Measurements from ENCODE around the gene ATXN1. TPM values are rescaled to one million over a fixed set of nuclear protein-coding genes. Genes with fewer than 3 reads are reported as not detected.

Gene ATXN1
- total RNA-seq, 1 donor from 2014 or later: 6.1 TPM

DNA sequence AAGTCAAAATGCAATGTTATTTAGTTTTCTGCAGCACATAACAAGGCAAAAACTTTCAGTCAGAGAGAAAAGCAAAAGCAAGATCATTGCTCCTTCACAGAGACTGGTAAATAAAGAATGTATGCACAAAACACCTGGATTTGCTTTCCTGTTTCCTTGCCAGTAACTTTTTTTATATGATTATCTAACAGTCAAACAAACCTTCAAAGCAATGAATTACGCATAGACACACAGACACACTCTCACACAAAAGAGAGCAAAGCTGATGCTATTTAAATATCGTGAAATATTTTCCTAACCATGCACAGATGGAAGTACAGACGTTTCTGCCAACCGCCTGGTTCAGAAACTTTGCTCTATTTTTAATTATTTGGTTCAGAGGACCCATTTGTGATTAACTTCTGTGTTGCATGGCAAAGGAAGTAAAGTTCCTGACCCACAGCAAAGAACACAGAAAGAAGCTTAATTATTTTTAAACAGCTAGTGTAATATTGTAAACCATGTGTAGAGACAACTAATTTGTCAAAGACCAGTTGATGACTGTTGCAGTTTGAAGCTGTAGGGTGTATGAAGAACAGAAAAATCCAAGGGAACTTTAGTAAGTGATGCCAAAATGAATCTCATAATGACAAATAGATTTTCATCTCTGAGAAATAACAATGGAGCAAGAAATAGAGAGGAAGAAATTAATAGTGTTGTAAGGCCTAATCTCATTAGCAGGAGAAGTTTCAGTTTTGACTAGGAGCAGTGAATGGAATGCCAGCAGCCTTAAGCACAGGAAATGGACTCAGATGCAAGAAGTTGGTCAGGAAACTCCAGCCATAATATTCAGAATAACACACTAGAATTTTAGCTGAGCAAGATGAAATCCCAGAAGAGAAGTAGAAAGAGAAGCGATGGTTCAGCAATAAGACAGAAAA, 24.1 kb downstream of the ATXN1 start:
- no peak overlapping the region for H3K4me3 ChIP-seq (ENCODE audit: low read depth, low read length)
- no peak for DNase-seq (ENCODE audit: low read depth)

DNA sequence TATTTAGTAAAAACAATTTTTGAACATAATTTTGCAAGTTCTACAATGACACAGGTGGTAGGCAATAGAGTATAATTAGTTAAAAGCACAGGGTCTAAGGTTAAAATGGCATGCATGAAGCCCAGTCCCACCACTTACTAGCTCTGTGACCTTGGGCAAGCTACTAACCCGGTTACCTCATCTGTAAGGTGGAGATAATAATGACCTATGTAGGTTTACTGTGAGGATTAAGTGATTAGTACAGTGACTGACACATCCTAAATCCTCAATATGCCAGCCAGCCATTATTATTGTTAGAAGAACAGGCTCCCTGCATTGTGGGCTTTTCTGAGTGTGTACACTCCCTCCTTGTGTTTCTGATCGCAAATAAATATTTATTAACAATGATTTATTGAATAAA, 26.2 kb downstream of the ATXN1 start:
- DNase-seq (ENCODE audit: low read depth): no peak
- no peak overlapping the region for H3K4me3 ChIP-seq (ENCODE audit: low read depth, low read length)
- TF ChIP-seq, protein P1, sequence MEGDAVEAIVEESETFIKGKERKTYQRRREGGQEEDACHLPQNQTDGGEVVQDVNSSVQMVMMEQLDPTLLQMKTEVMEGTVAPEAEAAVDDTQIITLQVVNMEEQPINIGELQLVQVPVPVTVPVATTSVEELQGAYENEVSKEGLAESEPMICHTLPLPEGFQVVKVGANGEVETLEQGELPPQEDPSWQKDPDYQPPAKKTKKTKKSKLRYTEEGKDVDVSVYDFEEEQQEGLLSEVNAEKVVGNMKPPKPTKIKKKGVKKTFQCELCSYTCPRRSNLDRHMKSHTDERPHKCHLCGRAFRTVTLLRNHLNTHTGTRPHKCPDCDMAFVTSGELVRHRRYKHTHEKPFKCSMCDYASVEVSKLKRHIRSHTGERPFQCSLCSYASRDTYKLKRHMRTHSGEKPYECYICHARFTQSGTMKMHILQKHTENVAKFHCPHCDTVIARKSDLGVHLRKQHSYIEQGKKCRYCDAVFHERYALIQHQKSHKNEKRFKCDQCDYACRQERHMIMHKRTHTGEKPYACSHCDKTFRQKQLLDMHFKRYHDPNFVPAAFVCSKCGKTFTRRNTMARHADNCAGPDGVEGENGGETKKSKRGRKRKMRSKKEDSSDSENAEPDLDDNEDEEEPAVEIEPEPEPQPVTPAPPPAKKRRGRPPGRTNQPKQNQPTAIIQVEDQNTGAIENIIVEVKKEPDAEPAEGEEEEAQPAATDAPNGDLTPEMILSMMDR (conservative IDR thresholded peaks at IDR 0.05; ENCODE audit: low read depth, low read length): no peak

More for the DNA sequence above, 24.1 kb downstream of the ATXN1 start:
- TF ChIP-seq, protein P1 (conservative IDR thresholded peaks at IDR 0.05; ENCODE audit: low read depth, low read length): no peak

DNA sequence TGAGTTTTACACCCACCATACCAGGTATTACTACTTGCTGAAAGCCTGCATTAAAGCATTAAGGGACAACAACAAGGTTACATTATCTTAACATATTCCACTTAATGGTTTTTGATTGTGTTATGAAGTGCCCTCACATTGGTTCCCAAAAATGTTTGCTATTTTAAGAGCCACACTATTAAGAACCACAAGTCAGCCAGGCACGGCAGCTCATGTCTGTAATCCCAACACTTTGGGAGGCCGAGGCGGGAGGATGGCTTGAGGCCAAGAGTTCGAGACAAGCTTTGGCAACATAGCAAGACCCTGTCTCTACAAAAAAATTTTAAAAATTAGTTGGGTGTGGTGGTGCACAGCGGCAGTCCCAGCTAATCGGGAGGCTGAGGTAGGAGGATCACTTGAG, 28.2 kb downstream of the ATXN1 start:
- DNase-seq (ENCODE audit: low read depth): no peak
- TF ChIP-seq, protein P1 (conservative IDR thresholded peaks at IDR 0.05; ENCODE audit: low read depth, low read length): no peak
- H3K4me3 ChIP-seq (ENCODE audit: low read depth, low read length): no peak overlapping the region

DNA sequence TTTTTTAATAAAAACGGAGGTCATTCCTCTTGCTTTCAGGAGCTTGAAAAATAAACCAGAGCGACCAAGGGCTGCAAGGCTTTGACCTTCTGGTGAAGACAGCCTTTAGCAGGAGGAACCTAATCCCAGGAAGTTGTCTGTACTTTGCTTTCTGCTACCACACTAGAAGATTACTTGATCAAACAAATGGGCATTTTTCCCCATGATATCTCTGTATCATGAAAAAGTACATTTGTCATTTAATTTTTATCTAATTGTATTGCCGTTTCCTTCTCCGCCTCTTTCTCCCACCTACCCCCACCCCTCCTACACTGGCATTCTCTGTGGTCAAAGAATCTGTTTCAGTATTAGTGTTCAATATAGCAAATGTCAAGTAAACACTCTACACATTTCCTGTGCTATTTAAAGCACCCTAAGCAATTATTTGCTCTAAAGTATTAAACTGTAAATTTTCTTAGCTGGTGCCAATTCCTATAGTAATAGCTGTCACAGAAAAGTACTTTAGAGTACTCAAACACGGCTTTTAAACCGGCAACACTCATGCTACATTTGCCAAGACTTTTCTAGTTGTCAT, 29.7 kb downstream of the ATXN1 start:
- no peak for DNase-seq (ENCODE audit: low read depth)

DNA sequence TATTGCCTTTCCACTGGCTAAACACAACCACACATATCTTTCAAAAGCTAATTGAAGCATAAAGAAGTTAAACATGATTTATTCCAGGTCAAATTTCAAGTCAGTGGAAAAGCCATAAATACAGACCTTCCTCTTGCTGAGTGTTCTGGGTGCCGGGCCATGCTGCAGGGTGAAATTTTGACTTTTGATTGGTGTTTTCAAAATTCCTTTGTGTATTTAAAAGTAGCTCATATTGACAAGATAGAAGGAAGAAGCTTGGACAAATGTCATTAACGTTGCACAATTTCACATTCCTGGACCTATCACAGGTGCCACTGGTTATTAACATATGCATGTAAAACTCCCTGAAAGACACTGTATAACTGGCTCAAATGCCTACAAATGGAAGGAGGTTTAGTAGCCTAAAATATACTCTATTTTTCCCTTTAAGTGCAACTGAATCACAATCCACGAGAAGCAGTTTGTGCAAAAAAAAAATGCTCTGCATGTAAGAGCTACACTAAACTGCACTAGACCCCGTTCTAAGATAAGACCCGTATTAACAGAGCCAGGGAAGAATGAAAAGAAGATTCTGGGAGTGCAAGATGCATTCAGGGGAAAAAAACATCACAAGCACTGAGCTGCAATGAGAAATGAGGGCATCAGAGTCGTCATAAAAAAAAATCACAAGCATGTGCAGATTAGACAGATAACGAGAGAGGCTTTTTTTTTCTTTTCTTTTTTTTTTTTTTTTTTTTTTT, 30.4 kb downstream of the ATXN1 start:
- H3K4me3 ChIP-seq (ENCODE audit: low read depth, low read length): no peak overlapping the region
- TF ChIP-seq, protein P1 (conservative IDR thresholded peaks at IDR 0.05; ENCODE audit: low read depth, low read length): no peak
- DNase-seq (ENCODE audit: low read depth): no peak

More for the DNA sequence above, 29.7 kb downstream of the ATXN1 start:
- TF ChIP-seq, protein P1 (conservative IDR thresholded peaks at IDR 0.05; ENCODE audit: low read depth, low read length): no peak
- no peak overlapping the region for H3K4me3 ChIP-seq (ENCODE audit: low read depth, low read length)

DNA sequence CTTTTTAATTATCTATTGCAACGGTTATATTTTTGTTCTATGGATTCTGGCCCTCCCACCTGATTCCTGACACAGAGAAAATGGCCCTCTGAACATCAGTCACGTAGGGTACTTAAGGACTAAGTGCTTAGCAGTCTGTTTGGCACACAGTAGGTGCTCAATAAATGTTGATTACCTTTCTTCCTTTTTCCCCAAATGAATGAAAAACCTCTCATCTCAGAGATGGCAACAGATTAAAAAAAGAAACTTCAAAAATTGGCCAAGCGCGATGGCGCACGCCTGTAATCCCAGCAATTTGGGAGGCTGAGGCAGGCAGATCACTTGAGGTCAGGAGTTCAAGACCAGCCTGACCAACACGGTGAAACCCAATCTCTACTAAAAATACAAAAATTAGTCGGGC, 31.5 kb downstream of the ATXN1 start:
- no peak for DNase-seq (ENCODE audit: low read depth)
- no peak overlapping the region for H3K4me3 ChIP-seq (ENCODE audit: low read depth, low read length)
- TF ChIP-seq, protein P1 (conservative IDR thresholded peaks at IDR 0.05; ENCODE audit: low read depth, low read length): no peak

All from epithelial cell of proximal tubule (primary cell).